GM19023 (cell line): ENCODE results near the gene SLC1A2.

ENCODE experiments used
- ATAC-seq: cut with Tn5 transposase; IDR thresholded peaks from one replicate; pipeline ENCODE4 v1.9.1; 2021; ENCODE audit warnings: mild to moderate bottlenecking, moderate library complexity; ENCODE audit not compliant: unreplicated experiment

The SLC1A2 gene

DNA sequence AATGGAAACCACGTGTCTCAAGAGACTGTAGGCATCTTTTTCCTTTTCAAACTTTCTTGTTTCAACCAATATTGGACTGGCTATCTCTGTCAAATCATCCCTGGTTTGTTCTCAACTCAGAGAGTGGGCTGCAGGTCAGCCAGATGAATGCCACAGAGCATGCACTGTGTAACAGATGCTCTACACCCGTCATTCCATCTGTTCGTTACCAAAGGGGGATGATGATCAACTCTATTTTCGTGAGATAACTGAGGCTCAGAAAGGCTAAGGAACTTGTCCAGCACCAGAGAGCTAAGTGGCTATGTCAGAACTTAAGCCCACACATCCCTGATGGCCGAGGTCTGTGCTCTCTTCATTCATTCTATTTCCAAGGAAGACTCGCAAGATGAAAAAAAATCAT is 42.1 kb downstream of the SLC1A2 start:
- no peak for ATAC-seq

DNA sequence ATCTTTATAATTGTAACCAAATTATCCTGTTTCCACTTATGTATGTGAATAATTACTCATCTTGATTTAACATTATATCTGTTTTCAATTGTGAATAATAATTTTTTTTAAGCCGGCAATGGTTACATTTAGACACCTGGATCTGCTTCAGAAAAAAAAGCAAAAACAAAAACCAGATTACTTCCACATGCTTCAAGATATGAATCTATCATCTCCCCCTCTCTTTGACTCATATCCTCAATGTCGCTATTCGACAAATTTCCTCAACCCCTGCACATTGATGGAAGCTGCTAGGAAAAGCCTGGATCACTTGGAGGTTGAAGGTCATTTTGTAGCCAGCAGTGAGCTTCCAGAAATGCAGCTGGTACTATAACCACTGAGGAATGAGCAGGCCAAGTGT is 42.7 kb downstream of the SLC1A2 start:
- no peak for ATAC-seq

DNA sequence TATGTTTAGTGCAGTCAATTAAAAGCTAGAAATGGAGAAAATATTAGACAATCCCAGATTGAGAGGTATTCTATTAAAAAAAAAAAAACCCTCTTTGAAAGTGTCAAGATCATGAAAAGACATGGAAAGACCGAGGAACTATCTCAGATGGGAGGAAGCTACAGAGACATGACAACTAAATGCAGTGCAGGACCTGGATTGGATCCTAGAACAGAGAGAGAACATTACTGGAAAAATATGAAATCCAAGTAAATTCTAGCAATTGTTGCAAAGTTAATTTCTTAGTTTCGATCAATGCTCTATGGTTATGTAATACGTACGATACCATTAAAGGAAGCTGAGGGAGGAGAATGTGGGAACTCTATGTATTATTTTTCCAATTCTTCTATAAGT is 43.2 kb downstream of the SLC1A2 start:
- no peak for ATAC-seq

DNA sequence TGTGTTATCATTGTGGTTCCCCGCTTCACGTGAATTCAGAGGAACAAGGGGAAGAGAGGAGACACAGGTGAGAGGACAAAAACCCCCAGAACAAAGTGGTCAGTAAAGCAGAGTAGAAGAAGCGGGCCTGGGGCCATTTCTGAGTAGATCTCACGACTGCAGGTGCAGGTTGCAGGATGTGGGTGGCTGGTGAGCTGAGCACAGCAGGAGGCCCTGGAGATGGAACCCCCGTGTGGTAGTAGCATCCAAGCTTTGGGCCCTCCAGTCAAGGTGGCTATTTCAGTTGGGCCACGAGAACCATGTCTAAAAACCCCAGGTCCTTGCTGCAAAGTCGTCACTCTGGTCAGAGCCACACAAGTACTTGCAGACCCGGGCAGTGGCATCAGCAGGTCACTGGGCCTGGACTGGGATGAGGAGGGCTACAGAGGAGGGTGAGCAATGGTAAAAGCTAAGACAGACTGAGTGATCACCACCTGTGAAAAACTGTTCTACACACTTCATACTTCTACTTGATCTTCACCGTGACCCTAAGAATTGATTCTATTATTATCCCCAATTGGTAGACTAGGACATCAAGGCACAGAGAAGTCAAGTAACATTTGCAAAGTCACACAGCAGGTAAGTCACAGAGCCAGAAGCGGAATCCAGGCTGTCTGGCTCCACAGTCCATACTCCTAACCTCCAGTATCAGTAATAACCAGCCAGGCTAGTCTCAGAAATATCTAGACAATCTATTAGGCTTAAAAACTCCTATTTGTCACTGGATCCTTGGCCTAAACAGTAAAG is 43.8 kb downstream of the SLC1A2 start:
- no peak for ATAC-seq

DNA sequence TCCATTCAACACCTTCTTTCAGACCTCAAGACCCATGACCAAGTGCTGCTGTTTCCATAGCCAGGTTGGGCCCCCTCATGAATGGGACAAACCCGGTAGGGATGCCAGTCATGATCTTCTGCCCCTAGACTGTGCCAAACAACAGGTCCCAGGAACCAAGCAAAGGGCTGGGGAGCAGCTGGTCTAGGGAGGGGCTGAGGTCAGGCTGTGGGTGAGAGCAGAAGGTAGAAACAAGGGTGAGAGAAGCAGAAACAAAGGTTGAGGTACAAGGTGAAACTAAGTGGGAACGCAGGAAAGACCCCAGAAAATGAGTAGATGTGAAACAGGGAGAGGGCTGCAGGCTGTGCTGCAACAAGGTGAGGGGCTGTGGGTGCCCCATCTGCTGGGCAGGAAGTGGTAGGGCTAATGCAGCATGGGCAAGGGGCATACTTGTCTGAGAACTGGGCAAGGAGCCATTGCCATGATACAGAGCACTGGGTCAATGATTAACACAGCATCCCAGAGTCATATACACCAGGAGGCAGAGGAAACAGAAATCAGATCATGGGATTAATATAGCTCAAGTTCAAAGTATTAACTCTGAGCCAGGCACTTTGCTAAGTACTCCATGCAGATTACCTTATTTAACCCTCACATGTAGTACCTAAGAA is 45.9 kb downstream of the SLC1A2 start:
- ATAC-seq, result no peak

DNA sequence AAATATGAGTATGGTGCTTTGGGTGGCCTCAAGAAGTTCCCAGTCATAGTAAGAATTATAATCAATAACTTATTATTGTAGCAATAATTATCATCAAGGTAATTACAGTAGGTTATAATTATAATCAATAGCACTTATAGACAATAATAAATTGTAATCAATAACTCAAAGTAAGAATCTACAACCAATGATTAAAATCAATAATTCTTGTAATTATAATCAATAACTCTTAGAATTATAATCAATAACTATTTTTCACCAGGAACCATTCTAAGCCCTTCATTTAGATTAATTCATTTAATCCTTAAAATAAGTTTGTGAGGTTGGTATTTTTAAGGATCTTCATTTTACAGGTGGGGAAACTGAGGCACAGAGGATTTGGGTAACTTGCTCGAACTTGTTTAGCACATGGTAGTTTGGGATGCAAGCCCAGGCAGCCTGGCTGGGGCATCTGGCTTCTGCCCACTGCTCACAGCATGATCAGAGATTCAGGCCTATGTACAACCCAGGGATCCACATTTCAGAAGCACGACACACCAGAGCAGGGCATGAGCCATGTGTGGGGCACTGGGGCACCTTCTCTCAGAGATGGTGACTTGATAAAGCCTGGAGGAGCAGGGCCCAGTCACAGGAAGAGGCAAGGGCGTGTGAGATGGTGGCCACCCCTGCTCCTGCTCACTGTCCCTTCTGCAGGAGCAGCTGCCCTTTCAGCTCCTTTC is 46.6 kb downstream of the SLC1A2 start:
- no peak for ATAC-seq

DNA sequence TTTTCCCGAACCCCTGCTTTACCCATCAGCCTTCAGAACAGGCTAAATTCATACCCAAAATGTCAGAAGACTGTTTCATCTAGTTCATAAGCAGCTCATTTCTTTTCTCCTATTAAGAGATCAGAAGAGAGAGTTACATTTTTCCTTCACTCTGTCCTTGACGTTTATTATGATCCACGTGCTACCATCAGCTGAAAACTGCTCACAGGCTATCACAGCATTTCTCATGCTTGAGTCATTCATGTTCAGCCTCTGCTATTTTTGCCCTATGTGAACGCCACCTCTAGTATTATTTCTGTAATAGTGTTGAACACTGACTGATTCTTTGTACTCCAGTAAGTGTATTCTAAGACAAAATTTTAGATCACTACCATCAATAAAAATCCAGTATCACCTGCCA is 51.9 kb downstream of the SLC1A2 start:
- no peak for ATAC-seq

DNA sequence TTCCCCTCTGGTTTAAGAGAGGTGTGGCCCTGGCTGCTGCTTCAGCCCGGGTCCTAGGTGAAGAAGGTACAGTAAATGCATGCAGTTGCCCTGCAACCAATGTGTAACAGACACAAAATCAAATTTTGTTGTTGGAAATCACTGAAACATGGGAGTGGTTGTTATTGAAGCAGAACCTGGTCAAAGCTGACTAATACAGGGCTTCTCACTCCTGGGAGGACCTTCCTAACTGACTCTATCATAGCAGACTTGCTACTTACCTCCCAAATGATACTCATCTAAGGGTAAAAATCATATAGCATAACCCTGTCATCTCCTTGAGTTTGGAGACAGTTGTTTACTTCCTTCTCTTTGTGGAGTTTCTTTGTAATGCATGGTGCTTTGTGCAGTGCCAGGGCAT is 52.6 kb downstream of the SLC1A2 start:
- no peak for ATAC-seq

DNA sequence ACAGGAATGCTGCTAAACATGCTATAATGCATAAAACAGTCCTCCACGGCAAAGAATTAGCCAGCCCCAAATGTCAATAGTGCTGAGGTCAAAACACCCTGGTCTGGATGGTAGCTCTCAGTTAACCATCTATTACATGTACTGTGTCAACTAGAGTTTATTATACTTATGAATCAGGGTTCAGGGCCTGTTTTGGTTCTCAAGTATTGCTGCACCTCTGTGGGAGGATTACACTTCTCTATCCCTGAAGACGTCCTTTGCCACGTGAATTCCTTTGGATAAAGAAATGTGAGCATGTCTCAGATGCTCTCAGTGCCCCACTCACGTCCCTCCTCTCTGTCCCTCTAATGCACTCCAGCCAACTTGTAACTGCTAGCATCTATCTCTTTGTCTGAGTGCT is 53.4 kb downstream of the SLC1A2 start:
- no peak for ATAC-seq

DNA sequence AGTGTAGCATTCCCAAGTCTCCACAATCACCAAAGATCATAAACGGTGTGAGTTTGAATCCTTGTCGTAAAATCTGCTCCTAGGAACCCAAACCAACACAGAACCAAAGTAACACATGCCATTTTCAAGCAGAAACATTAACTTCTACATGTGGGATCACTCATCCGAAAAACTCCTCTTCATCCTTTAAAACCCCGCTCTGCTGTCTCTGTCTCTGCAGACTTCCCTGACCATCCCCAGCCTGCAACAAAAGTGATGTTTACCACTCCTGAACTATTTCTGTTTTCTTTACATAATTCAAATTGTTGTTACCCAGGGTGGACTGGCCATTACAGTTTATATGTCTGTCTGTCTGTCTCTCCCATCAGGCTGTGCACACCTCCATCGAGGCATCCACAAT is 54.0 kb downstream of the SLC1A2 start:
- ATAC-seq, result no peak

DNA sequence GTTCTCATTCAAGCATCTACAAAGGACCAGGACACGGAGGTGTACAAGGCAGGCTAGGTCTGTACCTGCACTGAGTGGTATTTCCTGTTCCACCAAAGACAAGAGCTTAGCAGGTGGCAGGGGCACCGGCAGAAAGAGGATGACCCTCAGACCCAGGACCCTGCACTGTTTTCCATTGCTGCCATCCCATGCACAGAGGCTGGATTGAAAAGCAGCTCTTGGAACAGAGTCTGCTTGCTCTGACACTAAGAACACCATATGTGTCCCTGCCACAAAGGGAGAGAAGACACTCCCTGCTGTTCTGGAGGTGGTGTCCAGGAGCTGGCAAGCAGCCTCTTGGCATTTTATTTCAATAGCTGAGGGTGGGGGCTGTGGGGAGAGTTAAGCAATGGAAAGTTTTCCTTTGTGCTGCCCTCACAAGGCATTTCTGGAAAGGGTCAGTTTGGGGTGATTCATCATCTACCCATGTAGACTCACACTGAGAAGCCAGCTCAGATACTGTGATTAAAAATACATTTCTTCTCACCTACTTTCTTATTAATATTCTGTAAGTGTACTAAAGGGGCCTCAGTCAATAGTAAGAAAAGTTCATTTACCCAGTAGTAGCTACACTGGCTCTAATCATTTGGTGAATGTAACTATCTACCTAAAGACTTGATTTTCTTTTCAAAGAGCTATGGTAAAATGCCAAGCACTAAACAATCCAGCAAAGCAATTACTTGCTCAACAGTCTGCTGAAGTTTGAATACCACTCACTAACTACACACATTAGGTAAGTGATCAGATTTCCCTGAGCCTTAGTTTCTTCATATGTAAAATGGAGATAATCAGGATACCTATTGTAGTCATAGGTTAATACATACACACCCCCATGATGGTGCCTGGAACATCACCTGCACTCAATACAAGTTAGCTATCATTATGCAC is 55.2 kb downstream of the SLC1A2 start:
- ATAC-seq, result no peak

DNA sequence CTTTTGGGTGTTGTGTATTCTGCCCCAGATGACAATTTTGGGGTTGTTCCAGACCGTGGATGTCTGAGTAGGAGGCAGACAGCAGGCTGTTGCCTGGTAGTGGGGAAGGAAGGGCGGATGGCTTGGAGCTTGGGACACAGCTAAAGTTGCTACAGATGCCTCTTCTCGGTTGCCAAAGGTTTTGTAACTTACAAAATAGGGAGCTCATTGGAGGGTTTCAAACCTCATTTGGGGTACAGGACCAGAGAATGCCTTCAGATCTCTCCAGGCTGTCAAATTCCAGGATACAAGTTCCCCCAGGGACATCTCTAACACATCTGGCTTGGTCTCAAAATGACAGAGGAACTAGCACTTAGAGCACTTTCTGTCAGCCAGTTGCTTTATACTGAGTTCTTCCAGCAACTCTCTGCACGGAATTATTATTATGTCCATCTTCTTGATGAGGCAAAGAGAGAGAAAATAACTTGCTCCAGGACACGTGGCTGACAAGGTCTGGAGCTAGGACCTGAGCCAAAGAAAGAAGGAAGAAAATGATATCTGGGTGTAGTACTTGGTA is 56.0 kb downstream of the SLC1A2 start:
- no peak for ATAC-seq

DNA sequence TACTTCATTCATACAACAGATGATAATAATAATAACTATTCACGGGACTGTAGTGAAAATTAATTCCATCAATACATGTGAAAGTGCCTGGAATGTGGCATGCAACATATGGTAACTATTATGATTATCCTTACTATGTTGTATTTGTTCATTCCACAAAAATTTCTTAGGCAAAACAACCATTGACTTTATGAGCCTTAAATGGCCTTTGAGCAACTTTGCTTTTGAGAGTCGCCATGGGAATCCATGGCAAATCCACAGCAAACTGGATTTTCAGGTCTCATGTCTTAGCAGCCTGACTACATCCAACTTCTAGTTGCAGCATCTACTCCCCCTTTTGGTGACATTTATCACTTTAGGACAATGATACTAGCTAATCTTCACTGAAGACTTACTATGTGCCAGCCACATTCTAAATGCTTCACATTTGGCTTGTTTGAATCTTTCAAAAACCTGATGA is 56.8 kb downstream of the SLC1A2 start:
- no peak for ATAC-seq

DNA sequence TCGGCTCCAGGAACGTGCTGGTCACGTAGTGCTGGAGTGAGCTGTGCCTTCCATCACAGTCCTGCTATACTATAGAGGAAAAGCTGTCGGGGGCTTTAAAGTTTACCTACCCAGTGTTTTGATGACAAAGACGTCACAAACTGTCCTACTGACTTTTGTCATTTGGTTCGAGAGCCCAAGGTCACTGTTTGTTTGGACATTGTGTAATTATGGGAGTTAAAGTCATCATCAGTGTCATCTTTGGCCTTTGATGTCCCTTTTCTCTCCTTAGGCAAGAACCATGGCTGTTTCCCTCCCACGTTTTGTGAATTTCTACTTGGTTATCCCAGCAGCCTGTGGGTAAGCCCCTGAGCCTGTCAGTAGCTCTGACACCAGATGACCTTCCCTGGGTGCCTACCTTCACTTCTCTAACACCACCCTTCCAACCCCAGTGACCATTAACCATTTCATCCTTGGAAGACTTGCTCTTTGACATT is 59.3 kb downstream of the SLC1A2 start:
- no peak for ATAC-seq

DNA sequence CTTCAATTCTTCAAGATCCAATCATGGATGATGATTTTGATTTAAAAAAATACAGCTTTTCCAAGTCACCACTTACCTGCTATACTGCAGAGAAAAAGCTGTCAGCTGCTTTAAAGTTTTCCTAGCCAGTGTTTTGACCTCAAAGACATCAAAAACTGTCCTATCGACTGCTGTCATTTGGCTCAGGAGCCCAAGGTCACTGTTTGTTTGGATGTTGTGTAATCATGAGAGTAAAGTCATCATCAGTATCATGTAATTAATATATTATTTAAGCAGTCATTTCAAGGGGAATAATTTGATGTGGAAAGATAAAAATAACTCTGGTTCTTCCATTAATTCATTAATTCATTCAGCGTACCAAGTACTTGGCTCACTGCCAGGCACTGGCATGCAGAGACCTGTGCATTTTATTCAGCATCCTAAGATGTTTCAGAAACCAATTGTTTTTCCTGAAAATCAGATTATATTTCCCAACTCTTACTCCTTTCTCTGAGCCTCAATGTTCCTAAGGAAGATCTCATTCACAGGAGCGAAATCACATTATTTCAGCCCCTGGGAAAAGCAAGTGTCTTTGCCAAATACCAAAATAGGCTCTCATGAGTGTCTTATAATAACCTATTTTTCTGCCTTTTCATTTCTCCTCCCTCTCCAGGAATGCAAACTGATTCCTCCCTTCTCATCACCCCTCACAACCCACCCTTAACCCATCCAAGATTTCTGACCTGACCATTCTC is 59.9 kb downstream of the SLC1A2 start:
- ATAC-seq, result no peak

DNA sequence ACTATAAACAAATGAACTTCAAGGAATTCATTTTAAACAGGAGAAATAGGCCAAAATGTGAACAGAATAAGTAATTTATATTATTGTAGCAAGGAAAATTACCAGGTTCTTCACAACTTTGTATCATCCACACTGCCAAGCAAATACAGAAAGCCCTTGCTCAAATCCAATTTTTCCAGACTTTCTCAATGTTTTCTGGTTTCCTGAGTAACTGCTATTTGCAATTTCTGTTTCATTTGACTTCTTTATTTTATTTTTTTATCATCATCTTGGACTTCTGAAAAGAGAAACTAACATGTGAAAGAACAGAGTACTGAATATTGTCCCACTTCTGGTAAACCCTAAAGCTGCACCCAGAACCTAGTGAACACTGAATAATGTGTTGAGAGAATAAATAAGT is 61.0 kb downstream of the SLC1A2 start:
- ATAC-seq, result no peak

DNA sequence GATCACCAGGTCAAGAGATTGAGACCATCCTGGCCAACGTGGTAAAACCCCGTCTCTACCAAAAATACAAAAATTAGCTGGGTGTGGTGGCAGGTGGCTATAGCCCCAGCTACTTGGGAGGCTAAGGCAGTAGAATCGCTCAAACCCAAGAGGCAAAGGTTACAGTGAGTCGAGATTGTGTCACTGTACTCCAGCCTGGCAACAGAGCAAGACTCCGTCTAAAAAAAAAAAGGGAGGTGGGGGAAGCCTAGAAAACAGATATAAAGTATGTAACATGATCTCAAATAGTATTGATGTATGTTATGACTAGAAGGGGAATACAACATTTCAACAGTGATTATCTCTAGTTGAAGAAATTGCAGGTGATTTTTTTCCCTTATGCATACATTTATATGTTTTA is 61.4 kb downstream of the SLC1A2 start:
- ATAC-seq, result no peak

DNA sequence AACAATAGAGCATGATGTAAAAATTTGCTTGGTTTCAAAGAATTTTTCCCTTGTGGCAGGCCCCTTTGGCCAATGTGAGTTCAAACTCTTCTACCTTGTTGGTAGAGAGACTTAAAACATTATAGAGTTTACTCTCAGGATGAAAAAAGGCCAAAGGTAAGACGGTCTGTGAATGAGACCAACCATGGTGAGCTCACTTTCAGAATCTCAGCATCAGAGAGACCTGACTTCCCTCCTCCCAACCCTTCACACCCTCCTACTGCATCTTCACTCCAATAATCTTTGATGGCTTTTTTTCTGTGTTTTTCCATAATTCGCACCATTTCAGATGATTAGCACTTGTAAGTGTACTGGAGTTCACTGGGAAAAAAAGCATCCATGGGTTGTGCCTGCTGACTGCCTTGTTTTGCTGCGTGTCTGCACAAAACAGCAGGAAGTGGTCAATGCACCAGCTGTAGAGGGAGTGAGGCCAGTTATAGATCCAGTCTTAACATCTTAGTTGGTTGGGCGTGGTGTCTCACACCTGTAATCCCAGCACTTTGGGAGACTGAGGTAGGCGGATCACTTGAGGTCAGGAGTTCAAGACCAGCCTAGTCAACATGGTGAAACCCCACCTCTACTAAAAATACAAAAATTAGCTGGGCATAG is 64.1 kb downstream of the SLC1A2 start:
- no peak for ATAC-seq

DNA sequence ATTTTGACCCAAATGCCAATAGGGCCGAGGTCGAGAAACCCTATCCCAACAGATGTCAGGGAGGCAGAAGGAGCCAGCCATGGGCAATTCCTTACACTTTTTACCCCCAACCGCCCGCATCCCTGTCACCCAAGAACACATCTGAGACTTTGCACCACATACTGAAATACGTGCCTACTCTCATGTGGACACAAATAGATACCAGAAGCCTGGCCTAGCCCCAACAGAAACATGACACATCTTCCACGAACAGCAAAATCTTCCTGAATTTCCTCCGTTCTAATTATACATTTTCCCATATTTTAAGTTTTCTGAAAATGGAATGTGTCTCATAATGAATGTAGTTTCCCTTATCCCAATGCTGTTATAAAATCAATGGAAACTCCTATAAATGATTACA is 64.7 kb downstream of the SLC1A2 start:
- no peak for ATAC-seq
